Gastroesophageal sphincter (tissue), 4 donors: Measurements from ENCODE around the gene MICAL3. TPM values are rescaled to one million over a fixed set of nuclear protein-coding genes. Genes with fewer than 3 reads are reported as not detected.

Experiments used
- ATAC-seq: fragments of 150-250 bp; one replicate; pipeline ENCODE4 v1.9.1; 2016; ENCODE audit warnings: mild to moderate bottlenecking, moderate library complexity
- H3K27ac ChIP-seq, 4 donors: fragments of 200-600 bp; sonication (generic) in 3 of 4; 1 replicate in 3 of 4; 2 replicates in 1 of 4; pipeline ENCODE4 v1.5.1; 2016 to 2019
- H3K27me3 ChIP-seq: fragments of 200-600 bp; sonication (generic); one replicate; pipeline ENCODE4 v1.5.1; 2019
- H3K36me3 ChIP-seq, 2 donors: fragments of 200-600 bp; sonication (generic); one replicate each; pipeline ENCODE4 v1.5.1; 2019; ENCODE audit warnings: control low read depth in 1 of 2
- H3K4me1 ChIP-seq, 3 donors: fragments of 200-600 bp; sonication (generic); 1 replicate in 2 of 3; 2 replicates in 1 of 3; pipeline ENCODE4 v1.5.1; 2016 to 2019; ENCODE audit warnings: control low read depth in 2 of 3
- H3K4me3 ChIP-seq, 2 donors: fragments of 200-600 bp; sonication (generic); one replicate each; pipeline ENCODE4 v1.5.1; 2019; ENCODE audit warnings: mild to moderate bottlenecking in 1 of 2, moderate library complexity in 1 of 2
- H3K9me3 ChIP-seq, 3 donors: fragments of 200-600 bp; sonication (generic); one replicate each; pipeline ENCODE4 v1.5.1; 2017 to 2019; ENCODE audit warnings: control low read depth in 2 of 3
- CTCF ChIP-seq, 4 experiments: fragments of 200-600 bp in 2 of 4; fragments of 450-650 bp in 2 of 4; sonication (generic) in 1 of 4; IDR thresholded peaks; one replicate each; pipeline ENCODE4 v1.5.1; 2017 to 2019; ENCODE audit warnings: antibody characterized with exemption in 4 of 4, mild to moderate bottlenecking in 2 of 4, moderate library complexity in 2 of 4
- EP300 ChIP-seq: sonication (generic); formaldehyde crosslinking; IDR thresholded peaks from one replicate; pipeline ENCODE4 v1.6.1; 2017; ENCODE audit warnings: antibody characterized with exemption, mild to moderate bottlenecking
- POLR2A ChIP-seq, 2 donors: fragments of 450-650 bp; IDR thresholded peaks; one replicate each; pipeline ENCODE4 v1.6.1; 2017; ENCODE audit warnings: antibody characterized with exemption in 2 of 2, mild to moderate bottlenecking in 2 of 2, moderate library complexity in 1 of 2
- POLR2AphosphoS5 ChIP-seq: sonication (generic); formaldehyde crosslinking; IDR thresholded peaks from one replicate; pipeline ENCODE4 v1.6.1; 2017; ENCODE audit warnings: antibody characterized with exemption
- WGBS, 2 donors: methylation state at CpG; one replicate each; pipeline ENCODE4 v1.1.5; 2018; ENCODE audit warnings: low coverage in 1 of 2; 5-methylcytosine and 5-hydroxymethylcytosine counted together
- total RNA-seq, 4 donors: library from RNA; depleted of rRNA; stranded (reverse); fragments of >200 nt; gene quantifications; one replicate each; pipeline ENCODE4 v1.1.0, GENCODE V29; 2016

Gene MICAL3
- total RNA-seq, 4 donors from 2014 or later, result 37.3 to 120 (median 51.5) TPM

- Histone ChIP-seq H3K27me3 (no peaks in the 10 kb centered on the region), H3K9me3 (no peaks in the 10 kb centered on the region), H3K36me3 (peaks cover 0 to 67% of the 10 kb centered on the region in 2 donors), H3K4me1 (peaks cover 0 to 43% (median 9%) of the 10 kb centered on the region in 3 donors), H3K27ac (peak overlapping the region in 3 of 4 donors; percentile 59 to 62 (median 59)), H3K4me3 (no peak overlapping the region)
- ATAC-seq, result no peak
- no peak for TF ChIP-seq POLR2A (IDR thresholded peaks at IDR 0.05)
- peak; percentile 52 for TF ChIP-seq POLR2AphosphoS5
- no peak for TF ChIP-seq EP300
- TF ChIP-seq CTCF (IDR thresholded peaks at IDR 0.05), result peak in 2 of 4 experiments; percentile 18 to 39
- WGBS, 2 donors, result 43 to 56% methylated on average over 5 to 6 of the region's 10 CpGs
These were observed 120.6 kb downstream of the MICAL3 start for GRCh38 chr22:17903564-17904295.

GRCh38 chr22:17902960-17903359 is 121.4 kb downstream of the MICAL3 start:
- no peaks in the 10 kb centered on the region for H3K9me3 ChIP-seq
- no peak for TF ChIP-seq POLR2AphosphoS5
- TF ChIP-seq CTCF (IDR thresholded peaks at IDR 0.05), result no peak
- 73 to 79% methylated on average over 6 to 7 of the region's 8 CpGs for WGBS, 2 donors
- no peaks in the 10 kb centered on the region for H3K27me3 ChIP-seq
- H3K27ac ChIP-seq, result peak overlapping the region in 3 of 4 donors; percentile 59 to 62 (median 59)
- peaks cover 0 to 35% (median 9%) of the 10 kb centered on the region in 3 donors for H3K4me1 ChIP-seq
- no peak for ATAC-seq
- peaks cover 0 to 75% of the 10 kb centered on the region in 2 donors for H3K36me3 ChIP-seq
- no peak overlapping the region for H3K4me3 ChIP-seq

GRCh38 chr22:17898375-17898774 is 126.0 kb downstream of the MICAL3 start:
- H3K4me3 ChIP-seq, result no peak overlapping the region
- peaks cover 0 to 25% (median 3%) of the 10 kb centered on the region in 3 donors for H3K4me1 ChIP-seq
- H3K27me3 ChIP-seq, result no peaks in the 10 kb centered on the region
- 86 to 91% methylated on average over 5 to 6 of the region's 8 CpGs for WGBS, 2 donors
- H3K36me3 ChIP-seq, result peaks cover 0 to 85% of the 10 kb centered on the region in 2 donors
- H3K9me3 ChIP-seq, result no peaks in the 10 kb centered on the region
- no peak for ATAC-seq
- H3K27ac ChIP-seq, result no peak overlapping the region
- TF ChIP-seq POLR2AphosphoS5 (no peak), POLR2A (IDR thresholded peaks at IDR 0.05) (no peak), EP300 (no peak), CTCF (IDR thresholded peaks at IDR 0.05) (no peak)

GRCh38 chr22:17897858-17898257 is 126.5 kb downstream of the MICAL3 start:
- WGBS, 2 donors, result 78 to 94% methylated on average over 4 of the region's 4 CpGs
- Histone ChIP-seq H3K36me3 (peaks cover 0 to 90% of the 10 kb centered on the region in 2 donors), H3K4me1 (peaks cover 0 to 20% (median 0%) of the 10 kb centered on the region in 3 donors), H3K27ac (no peak overlapping the region), H3K27me3 (no peaks in the 10 kb centered on the region), H3K4me3 (no peak overlapping the region), H3K9me3 (no peaks in the 10 kb centered on the region)
- ATAC-seq, result no peak
- no peak for TF ChIP-seq CTCF (IDR thresholded peaks at IDR 0.05)
- TF ChIP-seq POLR2A (IDR thresholded peaks at IDR 0.05), result no peak
- TF ChIP-seq POLR2AphosphoS5, result no peak
- no peak for TF ChIP-seq EP300

GRCh38 chr22:17897426-17897825 is 126.9 kb downstream of the MICAL3 start:
- 54 to 61% methylated on average over 2 of the region's 2 CpGs for WGBS, 2 donors
- Histone ChIP-seq H3K9me3 (no peaks in the 10 kb centered on the region), H3K36me3 (peaks cover 0 to 91% of the 10 kb centered on the region in 2 donors), H3K4me1 (peaks cover 0 to 15% (median 0%) of the 10 kb centered on the region in 3 donors), H3K4me3 (no peak overlapping the region), H3K27me3 (no peaks in the 10 kb centered on the region), H3K27ac (peak overlapping the region in 1 of 4 donors; percentile 62)
- TF ChIP-seq POLR2AphosphoS5 (no peak), POLR2A (IDR thresholded peaks at IDR 0.05) (no peak), EP300 (no peak), CTCF (IDR thresholded peaks at IDR 0.05) (no peak)
- no peak for ATAC-seq
